K562 (cell line): ENCODE data around the gene NAGLU. TPM values are rescaled to one million over a fixed set of nuclear protein-coding genes. Genes with fewer than 3 reads are reported as not detected.

Source experiments
- EZH2 ChIP-seq: IDR thresholded peaks from 2 replicates; pipeline ENCODE4 v1.6.1; 2012; ENCODE audit warnings: low read depth, mild to moderate bottlenecking, inconsistent platforms, low read length, borderline replicate concordance
- FOXA3 ChIP-seq, 2 experiments: fragments of 450-650 bp in 1 of 2; sonication (generic) in 1 of 2; formaldehyde crosslinking; IDR thresholded peaks in 1 of 2; conservative IDR thresholded peaks in 1 of 2; 2 replicates each; pipeline versions ENCODE4 v1.4.0 to v1.8.0; 2020 to 2022; ENCODE audit warnings: mild to moderate bottlenecking in 2 of 2, missing genetic modification reagents in 1 of 2
- HDAC3 ChIP-seq: fragments of 450-650 bp; IDR thresholded peaks from 2 replicates; pipeline ENCODE4 v1.6.1; 2018; ENCODE audit warnings: borderline replicate concordance, mild to moderate bottlenecking, moderate library complexity; ENCODE audit not compliant: partially characterized antibody
- HMBOX1 ChIP-seq: sonication (generic); IDR thresholded peaks from 2 replicates; pipeline ENCODE4 v1.6.1; 2016
- IRF2 ChIP-seq: sonication (generic); formaldehyde crosslinking; IDR thresholded peaks from 2 replicates; pipeline ENCODE4 v1.8.1; 2022; ENCODE audit warnings: mild to moderate bottlenecking, missing genetic modification reagents
- POLR2G ChIP-seq: fragments of 200-400 bp; formaldehyde crosslinking; IDR thresholded peaks from 2 replicates; pipeline ENCODE4 v1.6.1; 2017; ENCODE audit warnings: low read depth, mild to moderate bottlenecking, antibody characterized with exemption, low read length, moderate library complexity
- POLR2H ChIP-seq: IDR thresholded peaks from 2 replicates; pipeline ENCODE4 v1.6.1; 2016; ENCODE audit warnings: missing genetic modification characterization, low read depth, mild to moderate bottlenecking, control low read depth, missing compliant biosample characterization, moderate library complexity
- RB1 ChIP-seq: fragments of 450-650 bp; IDR thresholded peaks from 2 replicates; pipeline ENCODE4 v1.6.1; 2017; ENCODE audit warnings: low read depth, mild to moderate bottlenecking
- SP1 ChIP-seq: sonication (generic); formaldehyde crosslinking; IDR thresholded peaks from 2 replicates; pipeline ENCODE4 v1.8.1; 2022; ENCODE audit warnings: mild to moderate bottlenecking, missing genetic modification reagents
- TAF15 ChIP-seq: fragments of 200-400 bp; formaldehyde crosslinking; IDR thresholded peaks from 2 replicates; pipeline ENCODE4 v1.6.1; 2017; ENCODE audit warnings: mild to moderate bottlenecking, low read depth, low read length, moderate library complexity
- polyA plus RNA-seq, 8 experiments: library from polyadenylated mRNA; depleted of rRNA in 4 of 8; stranded (reverse) in 5 of 8; unstranded in 3 of 8; fragments of >200 nt; fragmentation: Nextera tagmentation in 2 of 8; fragmentation: Illumina TruSeq in 1 of 8; extraction: Ambion mirVana in 2 of 8; extraction: Trizol in 1 of 8; gene quantifications; 2 replicates each; pipeline versions ENCODE4 v1.2.1 to v1.2.3, GENCODE V29; 2011 to 2014; ENCODE audit warnings: inconsistent platforms in 1 of 8, missing spikeins in 1 of 8
- total RNA-seq, 7 experiments: library from RNA; depleted of rRNA in 6 of 7; stranded (reverse); fragments of >200 nt in 6 of 7; fragmentation: Illumina TruSeq in 2 of 7; extraction: Trizol in 2 of 7; gene quantifications; 2 replicates each; pipeline versions ENCODE4 v1.2.1 to v1.2.3, GENCODE V29; 2011 to 2021; ENCODE audit warnings: low replicate concordance in 1 of 7
- TF ChIP-seq, protein P1 (sequence below): fragments of 150-350 bp; IDR thresholded peaks from 2 replicates; pipeline ENCODE4 v1.6.1; 2014; ENCODE audit warnings: low read depth, mild to moderate bottlenecking, low read length, borderline replicate concordance
- TF ChIP-seq, protein P2 (sequence below): fragments of 450-650 bp; formaldehyde crosslinking; IDR thresholded peaks from 2 replicates; pipeline ENCODE4 v1.4.0; 2020; ENCODE audit warnings: mild to moderate bottlenecking, mixed read lengths
- TF ChIP-seq, protein P3 (sequence below): fragments of 250-450 bp; sonication (Bioruptor Pico); IDR thresholded peaks from 2 replicates; pipeline ENCODE4 v1.4.0; 2020; ENCODE audit warnings: mild to moderate bottlenecking, moderate library complexity
- TF ChIP-seq, protein P4 (sequence below): fragments of 250-450 bp; sonication (Bioruptor Pico); IDR thresholded peaks from 2 replicates; pipeline ENCODE4 v1.5.0; 2020; ENCODE audit warnings: mild to moderate bottlenecking

NAGLU gene
- total and polyA plus RNA-seq, 9 of the 15 experiments (the other 6 are each of a cell fraction or from before 2014, with no cell fraction given), result 0.04 to 21.5 (median 8.5) TPM

DNA sequence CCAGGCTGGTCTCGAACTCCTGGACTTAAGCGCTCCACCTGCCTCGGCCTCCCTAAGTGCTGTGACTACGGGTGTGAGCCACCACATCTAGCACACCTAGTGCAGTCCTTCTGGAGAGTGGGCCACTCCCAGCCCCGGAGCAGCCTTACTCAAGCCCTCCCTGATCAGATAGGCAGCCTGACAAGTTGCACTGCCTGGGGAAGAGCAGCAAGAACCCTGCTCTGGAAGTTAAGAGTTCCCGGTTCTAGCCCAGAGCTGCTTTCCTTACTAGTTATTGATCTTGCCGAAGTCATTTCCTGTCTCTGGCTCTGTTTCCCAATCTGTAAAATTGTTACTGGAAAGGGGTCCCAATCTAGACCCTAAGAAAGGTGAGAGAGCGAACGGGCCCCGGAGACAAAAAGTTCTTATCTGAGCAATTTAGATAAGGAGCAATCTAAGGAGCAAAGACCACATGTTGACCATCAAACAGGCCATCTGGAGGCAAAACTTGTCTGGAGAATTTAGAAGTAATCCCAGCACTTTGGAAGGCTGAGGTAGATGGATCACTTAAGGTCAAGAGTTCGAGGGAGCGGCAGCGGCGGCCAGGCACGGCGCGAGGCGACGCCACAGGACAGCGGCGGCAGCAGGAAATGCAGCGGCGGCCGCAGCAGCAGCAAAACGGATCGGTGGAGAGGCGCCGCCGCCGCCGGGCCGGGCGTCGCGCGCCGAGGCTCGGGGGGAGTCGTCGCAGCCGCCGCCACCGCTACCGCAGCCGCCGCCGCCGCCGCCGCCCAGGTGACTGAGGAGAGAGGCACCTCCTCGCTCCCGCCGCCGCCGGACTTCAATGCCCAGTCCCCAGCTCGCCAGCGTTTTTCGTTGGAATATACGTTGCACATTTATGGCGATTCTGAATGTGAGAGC lies 4.3 kb upstream of the NAGLU start (continued):
- TF ChIP-seq HMBOX1, result peak; percentile 83
- peak; percentile 80 for TF ChIP-seq POLR2G
- peak; percentile 54; the same call in 1 of the 2 replicates for TF ChIP-seq RB1
- no peak; the same call in 1 of the 2 replicates for TF ChIP-seq SP1 (CRISPR knock-in tag)
- TF ChIP-seq, protein P1, sequence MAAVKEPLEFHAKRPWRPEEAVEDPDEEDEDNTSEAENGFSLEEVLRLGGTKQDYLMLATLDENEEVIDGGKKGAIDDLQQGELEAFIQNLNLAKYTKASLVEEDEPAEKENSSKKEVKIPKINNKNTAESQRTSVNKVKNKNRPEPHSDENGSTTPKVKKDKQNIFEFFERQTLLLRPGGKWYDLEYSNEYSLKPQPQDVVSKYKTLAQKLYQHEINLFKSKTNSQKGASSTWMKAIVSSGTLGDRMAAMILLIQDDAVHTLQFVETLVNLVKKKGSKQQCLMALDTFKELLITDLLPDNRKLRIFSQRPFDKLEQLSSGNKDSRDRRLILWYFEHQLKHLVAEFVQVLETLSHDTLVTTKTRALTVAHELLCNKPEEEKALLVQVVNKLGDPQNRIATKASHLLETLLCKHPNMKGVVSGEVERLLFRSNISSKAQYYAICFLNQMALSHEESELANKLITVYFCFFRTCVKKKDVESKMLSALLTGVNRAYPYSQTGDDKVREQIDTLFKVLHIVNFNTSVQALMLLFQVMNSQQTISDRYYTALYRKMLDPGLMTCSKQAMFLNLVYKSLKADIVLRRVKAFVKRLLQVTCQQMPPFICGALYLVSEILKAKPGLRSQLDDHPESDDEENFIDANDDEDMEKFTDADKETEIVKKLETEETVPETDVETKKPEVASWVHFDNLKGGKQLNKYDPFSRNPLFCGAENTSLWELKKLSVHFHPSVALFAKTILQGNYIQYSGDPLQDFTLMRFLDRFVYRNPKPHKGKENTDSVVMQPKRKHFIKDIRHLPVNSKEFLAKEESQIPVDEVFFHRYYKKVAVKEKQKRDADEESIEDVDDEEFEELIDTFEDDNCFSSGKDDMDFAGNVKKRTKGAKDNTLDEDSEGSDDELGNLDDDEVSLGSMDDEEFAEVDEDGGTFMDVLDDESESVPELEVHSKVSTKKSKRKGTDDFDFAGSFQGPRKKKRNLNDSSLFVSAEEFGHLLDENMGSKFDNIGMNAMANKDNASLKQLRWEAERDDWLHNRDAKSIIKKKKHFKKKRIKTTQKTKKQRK, result no peak
- TF ChIP-seq IRF2 (CRISPR knock-in tag), result no peak
- TF ChIP-seq, protein P2, sequence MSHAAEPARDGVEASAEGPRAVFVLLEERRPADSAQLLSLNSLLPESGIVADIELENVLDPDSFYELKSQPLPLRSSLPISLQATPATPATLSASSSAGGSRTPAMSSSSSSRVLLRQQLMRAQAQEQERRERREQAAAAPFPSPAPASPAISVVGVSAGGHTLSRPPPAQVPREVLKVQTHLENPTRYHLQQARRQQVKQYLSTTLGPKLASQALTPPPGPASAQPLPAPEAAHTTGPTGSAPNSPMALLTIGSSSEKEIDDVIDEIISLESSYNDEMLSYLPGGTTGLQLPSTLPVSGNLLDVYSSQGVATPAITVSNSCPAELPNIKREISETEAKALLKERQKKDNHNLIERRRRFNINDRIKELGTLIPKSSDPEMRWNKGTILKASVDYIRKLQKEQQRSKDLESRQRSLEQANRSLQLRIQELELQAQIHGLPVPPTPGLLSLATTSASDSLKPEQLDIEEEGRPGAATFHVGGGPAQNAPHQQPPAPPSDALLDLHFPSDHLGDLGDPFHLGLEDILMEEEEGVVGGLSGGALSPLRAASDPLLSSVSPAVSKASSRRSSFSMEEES (CRISPR knock-in tag), result no peak
- peak; percentile 43 for TF ChIP-seq HDAC3
- TF ChIP-seq, protein P3, sequence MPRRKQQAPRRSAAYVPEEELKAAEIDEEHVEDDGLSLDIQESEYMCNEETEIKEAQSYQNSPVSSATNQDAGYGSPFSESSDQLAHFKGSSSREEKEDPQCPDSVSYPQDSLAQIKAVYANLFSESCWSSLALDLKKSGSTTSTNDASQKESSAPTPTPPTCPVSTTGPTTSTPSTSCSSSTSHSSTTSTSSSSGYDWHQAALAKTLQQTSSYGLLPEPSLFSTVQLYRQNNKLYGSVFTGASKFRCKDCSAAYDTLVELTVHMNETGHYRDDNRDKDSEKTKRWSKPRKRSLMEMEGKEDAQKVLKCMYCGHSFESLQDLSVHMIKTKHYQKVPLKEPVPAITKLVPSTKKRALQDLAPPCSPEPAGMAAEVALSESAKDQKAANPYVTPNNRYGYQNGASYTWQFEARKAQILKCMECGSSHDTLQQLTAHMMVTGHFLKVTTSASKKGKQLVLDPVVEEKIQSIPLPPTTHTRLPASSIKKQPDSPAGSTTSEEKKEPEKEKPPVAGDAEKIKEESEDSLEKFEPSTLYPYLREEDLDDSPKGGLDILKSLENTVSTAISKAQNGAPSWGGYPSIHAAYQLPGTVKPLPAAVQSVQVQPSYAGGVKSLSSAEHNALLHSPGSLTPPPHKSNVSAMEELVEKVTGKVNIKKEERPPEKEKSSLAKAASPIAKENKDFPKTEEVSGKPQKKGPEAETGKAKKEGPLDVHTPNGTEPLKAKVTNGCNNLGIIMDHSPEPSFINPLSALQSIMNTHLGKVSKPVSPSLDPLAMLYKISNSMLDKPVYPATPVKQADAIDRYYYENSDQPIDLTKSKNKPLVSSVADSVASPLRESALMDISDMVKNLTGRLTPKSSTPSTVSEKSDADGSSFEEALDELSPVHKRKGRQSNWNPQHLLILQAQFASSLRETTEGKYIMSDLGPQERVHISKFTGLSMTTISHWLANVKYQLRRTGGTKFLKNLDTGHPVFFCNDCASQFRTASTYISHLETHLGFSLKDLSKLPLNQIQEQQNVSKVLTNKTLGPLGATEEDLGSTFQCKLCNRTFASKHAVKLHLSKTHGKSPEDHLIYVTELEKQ (CRISPR knock-in tag), result no peak
- 0 out of 2 replicates have a peak, but pooled peaks have one; percentile 3 for TF ChIP-seq POLR2H (tag)
- TF ChIP-seq EZH2, result no peak
- TF ChIP-seq TAF15, result no peak
- 0 out of 4 replicates have a peak, but pooled peaks of 1 of the 2 experiments have one; percentile 10 for TF ChIP-seq FOXA3 (CRISPR knock-in tag; conservative IDR thresholded peaks at IDR 0.05 in 1 of 2, IDR thresholded peaks at IDR 0.05 in 1 of 2)
- TF ChIP-seq, protein P4, sequence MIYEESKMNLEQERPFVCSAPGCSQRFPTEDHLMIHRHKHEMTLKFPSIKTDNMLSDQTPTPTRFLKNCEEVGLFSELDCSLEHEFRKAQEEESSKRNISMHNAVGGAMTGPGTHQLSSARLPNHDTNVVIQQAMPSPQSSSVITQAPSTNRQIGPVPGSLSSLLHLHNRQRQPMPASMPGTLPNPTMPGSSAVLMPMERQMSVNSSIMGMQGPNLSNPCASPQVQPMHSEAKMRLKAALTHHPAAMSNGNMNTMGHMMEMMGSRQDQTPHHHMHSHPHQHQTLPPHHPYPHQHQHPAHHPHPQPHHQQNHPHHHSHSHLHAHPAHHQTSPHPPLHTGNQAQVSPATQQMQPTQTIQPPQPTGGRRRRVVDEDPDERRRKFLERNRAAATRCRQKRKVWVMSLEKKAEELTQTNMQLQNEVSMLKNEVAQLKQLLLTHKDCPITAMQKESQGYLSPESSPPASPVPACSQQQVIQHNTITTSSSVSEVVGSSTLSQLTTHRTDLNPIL, result no peak
